Measurements from ENCODE around the gene COMMD10. TPM values are rescaled to one million over a fixed set of nuclear protein-coding genes. Genes with fewer than 3 reads are reported as not detected.

COMMD10 gene
- total RNA-seq, 1 donor = 38.9 TPM

- H3K4me3 ChIP-seq (ENCODE audit: low read depth, low read length) = no peak overlapping the region
- peak; percentile 11 for DNase-seq (ENCODE audit: low read depth)
- TF ChIP-seq CTCF (IDR thresholded peaks at IDR 0.05; ENCODE audit: insufficient read depth, low read depth, low read length) = no peak
These were observed 45.6 kb downstream of the COMMD10 start for GRCh38 chr5:116130471-116130870.

- no peak for TF ChIP-seq CTCF (IDR thresholded peaks at IDR 0.05; ENCODE audit: insufficient read depth, low read depth, low read length)
- H3K4me3 ChIP-seq (ENCODE audit: low read depth, low read length) = no peak overlapping the region
- no peak for DNase-seq (ENCODE audit: low read depth)
These were observed 46.2 kb downstream of the COMMD10 start for GRCh38 chr5:116130976-116131375.

GRCh38 chr5:116133281-116133680, 48.5 kb downstream of the COMMD10 start:
- no peak for TF ChIP-seq CTCF (IDR thresholded peaks at IDR 0.05; ENCODE audit: insufficient read depth, low read depth, low read length)
- H3K4me3 ChIP-seq (ENCODE audit: low read depth, low read length) = no peak overlapping the region
- DNase-seq (ENCODE audit: low read depth) = no peak

GRCh38 chr5:116135344-116135743, 50.5 kb downstream of the COMMD10 start:
- TF ChIP-seq CTCF (IDR thresholded peaks at IDR 0.05; ENCODE audit: insufficient read depth, low read depth, low read length) = no peak
- DNase-seq (ENCODE audit: low read depth) = no peak

GRCh38 chr5:116137544-116138378, 52.9 kb downstream of the COMMD10 start:
- peak; percentile 81 for TF ChIP-seq CTCF (IDR thresholded peaks at IDR 0.05; ENCODE audit: insufficient read depth, low read depth, low read length)
- peak; percentile 72 for DNase-seq (ENCODE audit: low read depth)
- no peak overlapping the region for H3K4me3 ChIP-seq (ENCODE audit: low read depth, low read length)

More at GRCh38 chr5:116135344-116135743, 50.5 kb downstream of the COMMD10 start:
- no peak overlapping the region for H3K4me3 ChIP-seq (ENCODE audit: low read depth, low read length)

- no peak overlapping the region for H3K4me3 ChIP-seq (ENCODE audit: low read depth, low read length)
- peak; percentile 30 for TF ChIP-seq CTCF (IDR thresholded peaks at IDR 0.05; ENCODE audit: insufficient read depth, low read depth, low read length)
- no peak for DNase-seq (ENCODE audit: low read depth)
These were observed 57.7 kb downstream of the COMMD10 start for GRCh38 chr5:116142495-116142894.

Measured in fibroblast of villous mesenchyme (primary cell).